Body of pancreas (tissue), 4 donors: ENCODE data around the gene UBA5.

Experiments
- CTCF ChIP-seq, 7 experiments: fragments of 450-650 bp in 4 of 7; fragments of 200-600 bp in 3 of 7; sonication (generic) in 3 of 7; IDR thresholded peaks; one replicate each; pipeline ENCODE4 v1.5.1; 2016 to 2019; ENCODE audit warnings: antibody characterized with exemption in 7 of 7
- POLR2A ChIP-seq, 3 donors: fragments of 450-650 bp; IDR thresholded peaks; one replicate each; pipeline ENCODE4 v1.6.1; 2016; ENCODE audit warnings: antibody characterized with exemption in 3 of 3, mild to moderate bottlenecking in 2 of 3

GRCh38 chr3:132655471-132655870 lies 4.7 kb upstream of the UBA5 start:
- TF ChIP-seq CTCF (IDR thresholded peaks at IDR 0.05) (no peak), POLR2A (IDR thresholded peaks at IDR 0.05) (no peak)
